Astrocyte of the spinal cord (primary cell): ENCODE data around the gene UNC79.

ENCODE experiments used
- DNase-seq: peaks from one replicate; pipeline ENCODE4 v3.0.0; 2011; ENCODE audit warnings: low read depth, low spot score
- H3K4me3 ChIP-seq: 2 replicates; pipeline ENCODE4 v1.5.1; 2011; ENCODE audit warnings: low read depth, mild to moderate bottlenecking, low read length, moderate library complexity
- CTCF ChIP-seq: IDR thresholded peaks from 2 replicates; pipeline ENCODE4 v1.5.1; 2012; ENCODE audit warnings: low read depth, mild to moderate bottlenecking, low read length, inconsistent platforms
- in situ Hi-C: cut with HindIII; loops from 2 replicates; pipeline ENCODE4 v1.10.0; 2017; ENCODE audit warnings: low sequenced_read_pairs

UNC79 gene

GRCh38 chr14:93734086-93734822, 303.5 kb downstream of the UNC79 start:
- in situ Hi-C loops: no loop called here
- no peak for TF ChIP-seq CTCF
- DNase-seq: no peak
- no peak overlapping the region for H3K4me3 ChIP-seq

GRCh38 chr14:93735206-93735605, 304.5 kb downstream of the UNC79 start:
- H3K4me3 ChIP-seq: no peak overlapping the region
- no peak for TF ChIP-seq CTCF
- in situ Hi-C loops: no loop called here
- no peak for DNase-seq

- in situ Hi-C loops: no loop called here
- no peak for DNase-seq
Measured at GRCh38 chr14:93736378-93737014, 305.8 kb downstream of the UNC79 start.

GRCh38 chr14:93737634-93738033, 306.9 kb downstream of the UNC79 start:
- no peak for DNase-seq
- no peak for TF ChIP-seq CTCF
- H3K4me3 ChIP-seq: no peak overlapping the region
- in situ Hi-C loops: no loop called here

More at GRCh38 chr14:93736378-93737014, 305.8 kb downstream of the UNC79 start:
- no peak overlapping the region for H3K4me3 ChIP-seq
- no peak for TF ChIP-seq CTCF

GRCh38 chr14:93741556-93742230, 311.0 kb downstream of the UNC79 start:
- no peak for TF ChIP-seq CTCF
- no peak overlapping the region for H3K4me3 ChIP-seq
- in situ Hi-C loops: no loop called here
- DNase-seq: no peak

GRCh38 chr14:93742761-93743160, 312.0 kb downstream of the UNC79 start:
- in situ Hi-C loops: no loop called here
- TF ChIP-seq CTCF: no peak
- no peak for DNase-seq
- H3K4me3 ChIP-seq: no peak overlapping the region
